Activated gamma-delta T cell treated with Interleukin-2 at 50 U/mL for 16 hours (primary cell): Measurements from ENCODE around the gene ZNF536.
"Not testable (repeated sequence)": the region's sequence is repeated elsewhere in the genome, so short reads cannot be mapped to it uniquely, and the experiment has no call there.

Experiments
- DNase-seq: peaks from one replicate; pipeline ENCODE4 v3.0.0-alpha.2; 2020

The ZNF536 gene

GRCh38 chr19:30497034-30497433 lies 124.8 kb downstream of the ZNF536 start:
- no peak for DNase-seq

DNA sequence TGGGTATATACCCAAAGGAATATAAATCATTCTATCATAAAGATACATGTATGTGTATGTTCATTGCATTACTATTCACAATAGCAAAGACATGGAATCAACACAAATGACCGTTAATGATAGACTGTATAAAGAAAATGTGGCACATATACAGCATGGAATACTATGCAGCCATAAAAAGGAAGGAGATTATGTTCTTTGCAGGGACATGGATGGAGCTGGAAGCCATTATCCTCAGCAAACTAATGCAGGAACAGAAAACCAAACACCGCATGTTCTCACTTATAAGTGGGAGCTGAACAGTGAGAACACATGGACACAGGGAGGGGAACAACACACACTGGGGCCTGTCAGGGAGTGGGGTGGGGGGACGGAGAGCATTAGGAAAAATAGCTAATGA lies 125.9 kb downstream of the ZNF536 start:
- not testable (repeated sequence) for DNase-seq

- DNase-seq, result no peak
Measured at GRCh38 chr19:30498707-30499106, 126.5 kb downstream of the ZNF536 start.

- no peak for DNase-seq
Measured at GRCh38 chr19:30504272-30504671, 132.1 kb downstream of the ZNF536 start.

DNA sequence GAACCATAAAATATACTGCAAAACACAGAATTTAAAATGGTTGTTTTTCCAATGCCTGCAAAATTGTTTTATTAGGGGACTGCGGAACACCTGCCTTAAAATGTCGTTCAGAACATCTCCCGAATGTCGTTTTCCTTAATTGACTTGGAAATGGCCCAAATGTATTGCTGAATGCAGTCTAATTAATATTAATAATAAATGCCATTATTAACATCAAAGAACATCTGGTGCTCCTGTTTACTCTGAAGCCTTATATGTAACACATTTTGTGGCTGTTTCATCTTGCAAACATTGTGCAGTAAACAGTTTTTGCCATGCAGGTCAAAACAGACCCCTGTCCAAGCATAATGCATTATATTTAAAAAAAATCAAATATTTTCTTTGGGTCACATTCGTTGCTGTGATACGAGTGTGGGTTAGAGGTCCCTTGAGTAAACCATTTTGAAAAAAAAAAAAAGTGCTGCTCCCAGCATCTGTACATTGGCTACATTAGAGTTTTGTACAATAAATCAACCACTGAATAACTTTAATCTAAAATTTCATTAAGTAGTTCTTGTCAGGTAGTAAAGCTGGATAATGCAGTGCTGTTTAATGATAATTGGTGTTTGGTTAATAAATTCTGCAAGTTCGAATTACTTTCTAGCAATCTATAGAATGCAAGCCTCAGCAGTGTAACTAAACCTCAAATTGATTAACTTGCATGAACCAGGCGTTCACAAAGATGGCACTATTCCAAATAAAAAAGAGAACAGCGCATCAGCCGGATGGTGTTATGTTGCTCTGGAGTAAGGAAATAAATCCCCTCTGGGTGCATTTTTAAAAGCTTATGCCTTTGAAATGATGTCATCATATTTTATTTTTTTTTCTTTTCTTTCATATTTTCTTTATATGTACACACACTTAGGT lies 140.2 kb downstream of the ZNF536 start:
- DNase-seq, result no peak

DNA sequence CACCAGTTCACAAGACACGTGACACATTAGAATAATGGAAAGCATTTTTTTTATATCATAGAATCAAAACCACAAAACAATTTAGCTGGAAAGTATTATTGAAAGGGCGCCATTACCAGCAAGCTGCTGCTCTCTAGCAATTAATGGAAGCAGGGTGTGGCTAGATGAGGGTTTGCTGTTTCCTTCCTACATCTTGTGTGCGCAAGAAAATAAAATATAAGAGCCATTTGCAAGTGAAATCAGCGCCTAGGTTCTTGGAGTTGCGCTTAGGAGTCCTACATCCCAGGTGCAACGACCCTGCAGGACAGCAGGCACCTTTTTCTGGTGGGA lies 140.9 kb downstream of the ZNF536 start:
- DNase-seq, result no peak

DNA sequence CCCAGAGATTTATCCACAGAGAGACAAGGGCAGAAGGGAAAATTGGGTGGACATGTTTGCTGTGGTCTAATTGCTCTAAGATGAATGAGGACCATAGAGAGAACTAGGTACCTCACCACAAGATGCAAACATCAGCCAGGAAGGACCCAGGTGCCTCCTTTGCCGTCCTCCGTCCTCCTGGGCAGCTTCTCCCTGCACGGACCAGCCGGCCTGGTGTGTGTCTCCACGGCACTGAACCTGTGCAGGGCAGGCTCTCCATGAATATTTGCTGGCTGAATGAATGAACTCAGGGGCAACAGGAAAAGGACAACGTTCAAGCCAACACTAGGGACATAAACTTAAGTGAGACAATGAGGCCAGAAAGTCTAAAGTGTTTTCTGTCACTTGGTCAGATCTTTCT lies 143.9 kb downstream of the ZNF536 start:
- no peak for DNase-seq

DNA sequence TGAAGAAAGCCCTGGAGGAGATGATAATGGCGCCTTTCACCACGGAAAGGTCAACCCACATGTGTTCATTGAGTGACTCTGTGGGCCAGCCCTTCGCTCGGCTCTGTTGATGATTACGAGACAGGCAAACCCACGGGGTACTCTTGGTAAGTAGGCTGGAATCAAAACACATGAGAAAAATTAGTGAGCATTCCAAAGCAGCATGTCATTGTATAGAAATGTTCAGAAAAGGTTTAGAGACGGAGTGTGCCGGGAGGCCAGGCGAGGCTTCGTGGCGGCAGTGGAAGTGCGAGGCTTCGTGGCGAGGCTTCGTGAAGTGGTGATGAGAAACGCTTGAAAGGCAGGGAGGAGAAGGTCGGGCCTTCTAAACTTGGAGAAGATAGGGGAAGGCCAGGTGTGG lies 144.3 kb downstream of the ZNF536 start:
- no peak for DNase-seq

- no peak for DNase-seq
Measured at GRCh38 chr19:30518965-30519606, 146.9 kb downstream of the ZNF536 start.

DNA sequence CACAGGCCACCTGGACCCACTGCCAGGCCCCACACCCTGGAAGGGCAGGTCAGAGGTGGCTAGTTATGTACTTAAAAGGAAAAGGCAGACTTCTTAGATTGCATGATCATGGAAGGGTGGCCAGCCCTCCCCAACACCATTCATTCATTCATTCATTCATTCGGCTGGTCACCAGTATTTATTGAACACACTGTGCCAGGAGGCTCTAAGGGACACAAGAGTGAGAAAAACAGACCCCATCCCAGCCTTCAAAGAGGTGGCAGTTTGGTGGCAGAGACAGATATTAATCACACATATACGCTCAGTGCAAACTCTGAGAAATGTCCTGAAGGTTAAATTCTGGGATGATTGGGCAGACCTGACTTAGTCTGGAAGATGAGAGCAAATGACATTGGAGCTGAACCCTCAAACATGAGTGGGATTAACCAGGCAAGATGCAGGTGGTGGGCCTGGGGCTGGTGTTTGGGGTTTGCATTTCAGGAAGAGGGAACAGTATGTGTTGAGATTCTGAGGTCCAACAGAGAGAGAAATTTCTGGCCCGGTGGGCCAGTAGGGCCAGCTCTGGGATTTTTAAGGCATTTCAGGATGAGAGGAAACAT lies 147.5 kb downstream of the ZNF536 start:
- DNase-seq, result no peak

DNA sequence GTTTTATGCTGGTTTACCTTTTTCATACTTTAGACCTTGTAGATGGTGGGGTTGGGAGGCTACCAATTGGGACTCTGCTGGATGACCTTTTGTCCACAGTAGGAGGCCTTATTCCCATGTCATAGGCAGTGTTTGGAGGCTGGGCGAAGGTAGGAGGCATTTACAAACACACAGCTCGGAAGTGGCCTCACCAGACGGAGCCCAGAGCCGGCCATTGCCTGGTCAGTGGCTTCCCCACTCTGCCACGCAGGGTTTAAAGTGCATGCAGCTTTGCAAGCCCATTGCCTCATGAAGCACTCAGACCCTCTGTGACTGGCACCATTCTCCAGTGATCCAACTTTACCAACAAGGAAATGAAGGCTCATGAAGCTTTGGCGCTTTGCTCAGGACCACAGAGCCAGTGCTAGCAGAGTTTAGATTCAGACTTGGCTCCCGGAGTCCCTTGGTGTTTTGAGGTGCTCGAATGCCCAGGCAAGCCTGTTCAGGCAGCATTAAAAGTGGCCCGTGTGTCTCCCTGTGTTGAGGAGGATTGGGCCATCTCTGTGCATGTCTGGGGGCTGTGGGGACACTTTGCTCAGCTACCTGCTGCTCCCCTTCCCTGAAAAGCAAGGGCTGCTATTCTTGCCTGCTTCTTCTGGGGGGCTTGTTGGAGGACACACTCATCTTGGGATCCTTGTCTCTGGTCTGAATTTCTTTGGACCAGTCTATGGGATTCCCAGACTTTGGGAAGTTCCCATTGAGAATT lies 148.7 kb downstream of the ZNF536 start:
- no peak for DNase-seq

DNA sequence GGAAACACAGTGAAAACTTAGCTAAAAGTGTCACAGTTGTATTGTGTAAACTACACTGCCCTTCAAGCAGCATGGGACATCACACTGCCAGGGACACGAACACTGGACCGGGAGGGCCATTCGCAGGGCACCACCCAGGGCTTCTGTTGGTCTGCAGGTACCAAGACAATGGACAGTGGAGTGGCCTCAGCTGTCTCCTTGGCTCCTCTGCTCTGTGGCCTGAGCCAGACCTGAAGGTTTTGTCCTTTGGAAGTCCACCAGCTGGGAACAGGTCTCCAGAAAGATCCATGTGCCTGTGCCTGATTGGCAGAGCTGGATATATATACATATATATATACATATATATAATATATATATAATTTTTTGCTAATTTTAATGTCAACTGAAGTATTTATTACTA lies 149.8 kb downstream of the ZNF536 start:
- no peak for DNase-seq

DNA sequence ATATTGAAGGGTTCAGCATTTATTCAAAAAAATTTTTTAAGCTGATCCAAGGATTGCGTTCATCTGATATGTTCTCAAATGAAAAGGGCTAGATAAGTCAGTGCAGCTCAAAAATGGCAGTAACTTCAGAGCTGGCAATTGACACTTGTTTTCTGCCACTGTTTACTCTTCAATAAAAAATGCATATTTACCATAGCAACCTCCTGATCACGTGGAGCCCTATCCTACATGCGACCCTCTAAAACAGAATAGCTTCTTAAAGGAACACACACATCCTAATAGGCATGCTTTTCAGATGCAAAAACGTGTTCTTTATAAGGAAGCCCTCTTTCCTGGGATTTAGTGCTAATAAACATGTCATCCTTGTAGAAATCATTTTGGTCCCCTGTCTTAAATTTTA lies 150.2 kb downstream of the ZNF536 start:
- no peak for DNase-seq

DNA sequence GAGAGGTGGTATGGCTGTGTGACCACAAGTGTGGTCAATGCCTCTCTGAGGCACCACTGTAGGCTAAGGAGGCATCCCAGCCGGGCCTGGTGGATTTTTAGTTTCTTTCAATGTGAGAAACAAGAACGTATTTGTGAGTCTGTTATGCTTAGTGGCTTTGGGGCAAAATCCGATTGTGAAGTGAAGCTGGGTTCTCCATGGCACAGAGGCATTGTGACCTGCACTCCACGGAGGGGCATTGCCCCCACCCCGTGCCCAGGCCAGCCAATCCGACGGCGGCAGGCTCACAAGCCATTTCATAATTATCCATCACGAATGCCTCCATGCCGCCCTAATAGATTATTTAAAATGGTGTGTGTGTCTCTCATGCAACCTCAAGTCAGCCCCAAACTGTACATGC lies 151.6 kb downstream of the ZNF536 start:
- no peak for DNase-seq

DNA sequence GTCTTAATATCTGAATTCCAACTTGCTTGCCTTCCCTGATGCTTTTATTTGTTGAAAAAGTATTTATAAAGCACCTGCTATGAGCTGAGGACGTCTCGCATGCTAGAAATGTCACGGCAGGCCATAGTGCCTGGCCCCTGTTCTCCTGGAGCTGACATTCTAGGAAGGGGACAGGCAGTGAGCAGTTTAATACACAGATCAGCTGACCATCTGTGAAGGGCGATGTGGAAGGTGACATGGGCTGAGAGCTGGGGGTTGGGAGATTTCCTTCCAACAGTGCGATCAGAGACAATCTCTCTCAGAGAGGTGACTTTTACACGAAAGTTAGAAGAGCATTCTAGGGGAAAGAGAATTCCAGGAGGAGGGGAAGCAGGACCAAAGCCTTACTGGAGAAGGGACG lies 153.2 kb downstream of the ZNF536 start:
- no peak for DNase-seq

DNA sequence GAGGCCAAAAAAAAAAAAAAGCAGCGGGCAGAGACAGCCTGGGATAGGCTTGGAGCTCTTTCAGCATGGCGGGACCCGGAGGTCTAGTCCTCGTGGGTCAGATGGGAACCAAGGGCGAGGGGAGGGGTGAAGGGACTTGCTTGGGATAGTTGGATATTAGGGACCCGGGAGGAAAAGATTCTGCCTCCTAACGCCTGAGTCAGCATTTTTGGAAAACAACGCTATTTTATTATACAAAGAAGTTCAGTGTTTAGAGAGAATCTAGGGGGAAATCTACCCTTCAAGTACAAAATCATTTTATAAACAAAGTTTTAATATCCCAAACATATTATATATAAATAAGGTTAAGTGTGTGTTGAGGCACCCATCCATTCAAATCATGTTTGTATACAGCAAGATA lies 156.7 kb downstream of the ZNF536 start:
- DNase-seq, result no peak

GRCh38 chr19:30529876-30530275 lies 157.7 kb downstream of the ZNF536 start:
- DNase-seq, result no peak

DNA sequence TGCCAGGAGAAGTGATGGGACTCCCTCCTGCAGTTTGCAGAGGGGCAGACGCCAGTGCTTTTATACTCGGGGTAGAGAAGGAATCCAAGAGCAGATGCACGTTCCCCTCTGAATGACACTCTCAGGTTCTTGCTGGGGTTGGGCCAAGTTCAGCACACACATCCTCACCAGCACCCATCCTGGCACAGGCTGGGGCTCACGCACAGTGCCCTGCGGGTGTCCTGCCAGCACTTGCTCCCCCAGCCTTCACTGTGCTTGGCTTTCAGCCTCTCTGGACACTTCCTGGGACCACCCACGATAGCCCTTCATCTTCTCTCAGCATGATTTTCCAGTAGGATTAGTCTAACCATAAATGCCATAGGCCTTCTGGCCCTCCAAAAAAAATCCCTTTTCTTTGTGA lies 158.6 kb downstream of the ZNF536 start:
- DNase-seq, result no peak

DNA sequence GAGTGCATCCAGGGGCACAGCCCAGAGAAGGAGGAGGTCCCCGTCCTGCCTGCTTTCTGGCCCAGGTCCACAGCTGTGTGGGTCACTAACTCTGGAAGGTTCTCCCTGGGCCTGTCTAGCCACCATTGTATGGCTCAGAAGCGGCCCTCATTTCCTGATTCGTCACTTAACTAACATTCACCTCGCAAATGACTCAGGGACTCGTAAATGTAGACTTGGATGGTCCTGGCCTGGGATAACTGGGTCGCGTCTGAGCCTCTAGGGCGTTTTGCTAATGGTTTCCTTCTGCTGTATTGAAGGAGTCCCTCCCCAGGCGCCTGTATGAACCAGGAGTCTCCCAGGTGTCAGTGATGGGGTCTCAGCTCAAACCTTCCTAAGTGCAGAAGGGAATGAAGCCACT lies 162.8 kb downstream of the ZNF536 start:
- no peak for DNase-seq

DNA sequence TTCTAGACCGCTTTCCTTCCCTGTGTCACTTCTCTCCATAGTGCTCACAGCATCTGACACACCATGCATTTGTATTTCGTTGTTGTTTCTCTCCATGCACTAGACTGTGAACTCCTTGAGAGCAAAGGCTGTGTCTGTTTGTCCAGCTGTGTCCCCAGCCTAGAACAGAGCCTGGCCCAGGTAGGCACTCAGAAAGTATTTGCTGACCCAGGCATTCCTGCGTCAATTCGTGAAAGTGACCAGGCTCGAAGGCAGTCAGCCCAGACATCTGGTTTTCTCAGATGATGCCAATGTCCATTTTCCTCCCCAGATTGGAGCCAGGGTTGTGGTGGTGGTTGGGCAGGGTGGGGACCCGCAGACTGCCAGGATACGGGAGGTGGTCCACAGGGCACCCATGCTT lies 164.8 kb downstream of the ZNF536 start:
- DNase-seq, result no peak

GRCh38 chr19:30539315-30539714 lies 167.1 kb downstream of the ZNF536 start:
- DNase-seq, result no peak

GRCh38 chr19:30539981-30540380 lies 167.8 kb downstream of the ZNF536 start:
- DNase-seq, result no peak

GRCh38 chr19:30540761-30541160 lies 168.6 kb downstream of the ZNF536 start:
- DNase-seq, result no peak

DNA sequence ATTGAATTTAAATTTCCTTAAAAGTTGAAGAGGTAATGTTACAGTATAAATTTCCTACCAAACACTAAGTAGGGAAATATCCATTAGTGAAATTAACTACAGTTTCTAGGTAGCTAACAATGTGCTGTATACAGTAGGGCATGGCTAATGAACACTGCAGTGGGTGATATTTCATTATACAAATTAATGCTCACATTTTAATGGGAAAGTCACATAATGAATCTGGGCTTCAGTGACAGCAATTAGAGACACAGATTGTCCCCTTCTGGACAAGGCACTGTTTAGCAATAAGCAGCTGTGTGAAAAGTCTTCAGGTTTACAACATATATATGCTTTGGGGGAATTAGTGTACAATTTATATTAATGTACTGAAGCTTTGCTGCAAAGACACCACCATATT lies 169.4 kb downstream of the ZNF536 start:
- no peak for DNase-seq
